IMR-90 (cell line): ENCODE data around the gene LCK. TPM values are rescaled to one million over a fixed set of nuclear protein-coding genes. Genes with fewer than 3 reads are reported as not detected.

Source experiments
- ATAC-seq: fragments of 200-7000 bp; cut with Tn5 transposase; 2 replicates; pipeline ENCODE4 v1.9.1; 2020; ENCODE audit warnings: low read depth, mild to moderate bottlenecking, moderate library complexity
- BruUV-seq: library from RNA; stranded (reverse); fragments of 400-500 nt; replicated peaks from 2 replicates; lab custom pipeline; 2021; lab: Mats Ljungman, UMichigan
- CTCF ChIA-PET: fragments of 300-600 bp; formaldehyde crosslinking; extraction: SDS; loops from one replicate; lab custom pipeline; 2021; ENCODE audit warnings: antibody characterized with exemption; lab: Yijun Ruan, JAX
- POLR2A ChIA-PET: fragments of 300-600 bp; sonication (Branson Sonifier 250); formaldehyde crosslinking; loops from one replicate; lab custom pipeline; 2022; ENCODE audit warnings: antibody characterized with exemption; ENCODE audit not compliant: unreplicated experiment; lab: Charles Lee
- DNase-seq: peaks from one replicate; pipeline ENCODE4 v3.0.0; 2013
- H2AFZ ChIP-seq: replicated peaks from 2 replicates; pipeline ENCODE3; 2013; ENCODE audit warnings: low read length, mild to moderate bottlenecking; ENCODE audit not compliant: poor library complexity
- H2AK5ac ChIP-seq: 2 replicates; pipeline ENCODE4 v1.6.1; 2013; ENCODE audit warnings: low read depth, low read length, inconsistent platforms
- H2AK9ac ChIP-seq: replicated peaks from 2 replicates; pipeline ENCODE3; 2013; ENCODE audit warnings: mild to moderate bottlenecking, low read depth, low read length, moderate library complexity; ENCODE audit not compliant: poor library complexity
- H2BK120ac ChIP-seq: 2 replicates; pipeline ENCODE4 v1.6.1; 2013; ENCODE audit warnings: low read depth, low read length, inconsistent platforms
- H2BK15ac ChIP-seq: 3 replicates; pipeline ENCODE4 v1.6.1; 2013; ENCODE audit warnings: low read depth, low read length, inconsistent platforms
- H2BK20ac ChIP-seq: 2 replicates; pipeline ENCODE4 v1.6.1; 2013; ENCODE audit warnings: low read depth, mild to moderate bottlenecking, inconsistent platforms, low read length, moderate library complexity
- H2BK5ac ChIP-seq: 2 replicates; pipeline ENCODE4 v1.6.1; 2013; ENCODE audit warnings: mild to moderate bottlenecking, low read depth, low read length, inconsistent platforms; ENCODE audit not compliant: poor library complexity, severe bottlenecking
- H3K14ac ChIP-seq: replicated peaks from 2 replicates; pipeline ENCODE4 v1.6.1; 2013; ENCODE audit warnings: low read depth, low read length, inconsistent platforms
- H3K18ac ChIP-seq: 2 replicates; pipeline ENCODE4 v1.6.1; 2013; ENCODE audit warnings: low read depth, low read length, control low read depth
- H3K23ac ChIP-seq: 2 replicates; pipeline ENCODE4 v1.6.1; 2013; ENCODE audit warnings: low read depth, low read length, inconsistent platforms
- H3K27ac ChIP-seq: 2 replicates; pipeline ENCODE4 v1.5.1; 2013; ENCODE audit warnings: mild to moderate bottlenecking, control low read depth, low read length; ENCODE audit not compliant: insufficient read depth
- H3K27me3 ChIP-seq: 2 replicates; pipeline ENCODE4 v1.6.1; 2013; ENCODE audit warnings: low read length; ENCODE audit not compliant: control insufficient read depth, insufficient read depth
- H3K36me3 ChIP-seq: 2 replicates; pipeline ENCODE4 v1.6.1; 2013; ENCODE audit warnings: low read length, mixed read lengths; ENCODE audit not compliant: control insufficient read depth, insufficient read depth
- H3K4ac ChIP-seq: 2 replicates; pipeline ENCODE4 v1.6.1; 2013; ENCODE audit warnings: low read depth, low read length, inconsistent platforms
- H3K4me1 ChIP-seq: 2 replicates; pipeline ENCODE4 v1.6.1; 2013; ENCODE audit warnings: low read length, mixed read lengths; ENCODE audit not compliant: control insufficient read depth, insufficient read depth
- H3K4me2 ChIP-seq: 2 replicates; pipeline ENCODE4 v1.6.1; 2013; ENCODE audit warnings: low read depth, mild to moderate bottlenecking, control low read depth, low read length, moderate library complexity
- H3K4me3 ChIP-seq: 2 replicates; pipeline ENCODE4 v1.5.1; 2013; ENCODE audit warnings: low read depth, mild to moderate bottlenecking, control low read depth, low read length, moderate library complexity; ENCODE audit not compliant: insufficient read depth
- H3K56ac ChIP-seq: 2 replicates; pipeline ENCODE4 v1.6.1; 2013; ENCODE audit warnings: low read length, inconsistent platforms; ENCODE audit not compliant: insufficient read depth; ENCODE audit errors: extremely low read depth
- H3K79me1 ChIP-seq, 2 experiments: 2 replicates each; pipeline ENCODE4 v1.6.1; 2013; ENCODE audit warnings: low read length in 2 of 2, inconsistent platforms in 1 of 2, low read depth in 1 of 2
- H3K9ac ChIP-seq: 2 replicates; pipeline ENCODE4 v1.6.1; 2013; ENCODE audit warnings: low read depth, low read length, control low read depth
- H3K9me1 ChIP-seq: 2 replicates; pipeline ENCODE4 v1.6.1; 2013; ENCODE audit warnings: low read length, inconsistent platforms; ENCODE audit not compliant: insufficient read depth
- H3K9me3 ChIP-seq: 2 replicates; pipeline ENCODE4 v1.6.1; 2013; ENCODE audit warnings: low read length; ENCODE audit not compliant: control insufficient read depth, insufficient read depth
- H4K20me1 ChIP-seq: 2 replicates; pipeline ENCODE4 v1.6.1; 2013; ENCODE audit warnings: low read length, inconsistent platforms; ENCODE audit not compliant: insufficient read depth
- H4K5ac ChIP-seq: 2 replicates; pipeline ENCODE4 v1.6.1; 2013; ENCODE audit warnings: mild to moderate bottlenecking, low read depth, low read length, control low read depth
- H4K8ac ChIP-seq, 2 experiments: 2 replicates each; pipeline ENCODE4 v1.6.1; 2013; ENCODE audit warnings: low read depth in 2 of 2, low read length in 2 of 2, control low read depth in 1 of 2, inconsistent platforms in 1 of 2
- H4K91ac ChIP-seq: 2 replicates; pipeline ENCODE4 v1.6.1; 2013; ENCODE audit warnings: low read depth, low read length, inconsistent platforms; ENCODE audit not compliant: insufficient read depth
- BHLHE40 ChIP-seq: fragments of 150-350 bp; IDR thresholded peaks from 2 replicates; pipeline ENCODE4 v1.6.1; 2016; ENCODE audit warnings: mild to moderate bottlenecking, low read depth, low read length
- ELK1 ChIP-seq: fragments of 150-350 bp; IDR thresholded peaks from 2 replicates; pipeline ENCODE4 v1.6.1; 2016; ENCODE audit warnings: low read depth, mild to moderate bottlenecking, low read length, moderate library complexity, borderline replicate concordance
- FOS ChIP-seq: fragments of 150-350 bp; IDR thresholded peaks from 2 replicates; pipeline ENCODE4 v1.6.1; 2016; ENCODE audit warnings: low read depth, low read length
- MAFK ChIP-seq: IDR thresholded peaks from 2 replicates; pipeline ENCODE4 v1.6.1; 2012; ENCODE audit warnings: low read depth, low read length, improper control_type of control experiment
- MAZ ChIP-seq: IDR thresholded peaks from 2 replicates; pipeline ENCODE4 v1.6.1; 2012; ENCODE audit warnings: low read depth, mild to moderate bottlenecking, low read length, improper control_type of control experiment, moderate library complexity, borderline replicate concordance
- MXI1 ChIP-seq: IDR thresholded peaks from 2 replicates; pipeline ENCODE4 v1.6.1; 2012; ENCODE audit warnings: low read depth, mild to moderate bottlenecking, low read length, moderate library complexity, borderline replicate concordance
- NFE2L2 ChIP-seq: fragments of 150-350 bp; IDR thresholded peaks from 2 replicates; pipeline ENCODE4 v1.6.1; 2016; ENCODE audit warnings: low read depth, mild to moderate bottlenecking, low read length
- POLR2A ChIP-seq: IDR thresholded peaks from 2 replicates; pipeline ENCODE4 v1.6.1; 2012; ENCODE audit warnings: mild to moderate bottlenecking, low read depth, low read length
- RAD21 ChIP-seq: IDR thresholded peaks from 2 replicates; pipeline ENCODE4 v1.6.1; 2012; ENCODE audit warnings: low read length, improper control_type of control experiment
- SMC3 ChIP-seq: fragments of 150-350 bp; IDR thresholded peaks from 2 replicates; pipeline ENCODE4 v1.6.1; 2016; ENCODE audit warnings: low read depth, mild to moderate bottlenecking, antibody characterized with exemption, low read length, moderate library complexity
- WGBS, 2 experiments: methylation state at CpG; one replicate each; pipeline versions ENCODE4 v1.1.5 to v1.1.7; 2013; ENCODE audit warnings: missing lambda C conversion rate in 2 of 2; ENCODE audit not compliant: insufficient read length in 1 of 2; ENCODE audit errors: extremely low coverage in 2 of 2; 5-methylcytosine and 5-hydroxymethylcytosine counted together
- dilution Hi-C: fragments of 300-500 bp; cut with HindIII; formaldehyde crosslinking; loops from one replicate; pipeline ENCODE4 v1.14.3; 2018; ENCODE audit warnings: low sequenced_read_pairs; ENCODE audit not compliant: unreplicated experiment
- in situ Hi-C: fragments of 300-500 bp; cut with MboI; formaldehyde crosslinking; loops from 3 replicates; pipeline ENCODE4 v1.14.3; 2019; ENCODE audit warnings: low sequenced_read_pairs, inconsistent platforms, mixed read lengths
- intact Hi-C: fragments of 100-400 bp; cut with micrococcal nuclease; formaldehyde crosslinking; loops from 2 replicates; pipeline ENCODE4 v1.10.0; 2022
- polyA plus RNA-seq, 3 experiments: library from polyadenylated mRNA; depleted of rRNA; stranded (reverse); fragments of >200 nt; gene quantifications; 2 replicates each; pipeline ENCODE4 v1.2.3, GENCODE V29; 2012; ENCODE audit warnings: low replicate concordance in 1 of 3
- total RNA-seq: library from RNA; depleted of rRNA; stranded (reverse); fragments of >200 nt; gene quantifications from 2 replicates; pipeline ENCODE4 v1.2.3, GENCODE V29; 2012
- TF ChIP-seq, protein P1 (sequence below): fragments of 150-350 bp; IDR thresholded peaks from 2 replicates; pipeline ENCODE4 v1.6.1; 2017; ENCODE audit warnings: mild to moderate bottlenecking, antibody characterized with exemption, low read length, low read depth
- TF ChIP-seq, protein P2 (sequence below): conservative IDR thresholded peaks from 2 replicates; pipeline ENCODE4 v1.5.1; 2012; ENCODE audit warnings: mild to moderate bottlenecking, low read depth, low read length, improper control_type of control experiment

Gene LCK
- total and polyA plus RNA-seq, 2 of the 4 experiments (the other 2 are of a cell fraction), result not detected

DNA sequence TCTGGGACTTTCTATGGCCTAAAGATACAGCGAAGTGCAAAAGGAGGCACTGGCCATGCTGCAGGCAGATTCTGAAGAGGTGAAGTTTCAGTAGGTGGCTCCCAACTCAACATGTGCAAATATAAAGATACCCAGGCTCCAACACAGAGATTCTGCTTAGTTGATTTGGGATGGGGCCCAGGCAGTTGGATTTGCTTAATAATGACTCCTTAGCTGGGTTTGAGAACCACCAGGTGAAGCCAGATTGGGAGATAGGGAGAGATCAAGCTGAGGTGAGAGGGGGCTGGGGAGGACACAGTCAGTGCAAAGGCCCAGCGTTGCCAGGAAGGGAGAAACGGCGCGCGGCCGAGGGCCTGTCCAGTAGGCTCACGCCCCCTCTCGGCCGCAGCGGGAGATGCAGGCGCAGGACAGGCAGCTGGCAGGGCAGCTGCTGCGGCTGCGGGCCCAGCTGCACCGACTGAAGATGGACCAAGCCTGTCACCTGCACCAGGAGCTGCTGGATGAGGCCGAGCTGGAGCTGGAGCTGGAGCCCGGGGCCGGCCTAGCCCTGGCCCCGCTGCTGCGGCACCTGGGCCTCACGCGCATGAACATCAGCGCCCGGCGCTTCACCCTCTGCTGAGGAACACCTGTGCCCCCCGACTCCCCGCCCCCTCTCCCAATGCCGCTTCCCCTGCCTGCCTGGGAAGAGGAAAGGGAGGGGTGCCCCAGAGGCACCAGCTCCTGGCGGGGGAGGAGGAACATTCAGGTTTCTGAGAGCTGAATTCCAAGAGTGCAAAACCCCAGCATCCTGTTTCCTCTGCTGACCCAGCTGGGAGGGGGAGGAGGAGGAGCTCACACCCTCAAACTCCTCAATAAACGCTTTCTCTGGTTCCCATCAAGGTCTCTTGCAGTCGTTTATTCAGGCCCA, 2.8 kb upstream of the LCK start:
- Histone ChIP-seq H2BK120ac (peak overlapping the region; percentile 52), H2AK9ac (peak overlapping the region; percentile 89), H2BK5ac (no peak overlapping the region), H3K56ac (no peak overlapping the region), H3K9me1 (peaks cover 10% of the 10 kb centered on the region), H3K36me3 (no peaks in the 10 kb centered on the region), H2BK20ac (peak overlapping the region; percentile 25; the same call in 1 of the 2 replicates), H3K4me3 (no peak overlapping the region), H3K4me1 (peaks cover 16% of the 10 kb centered on the region), H3K9me3 (no peaks in the 10 kb centered on the region), H3K79me1 (peaks cover 0 to 3% of the 10 kb centered on the region in 2 experiments; a peak in 1 of 4 replicates), H2AK5ac (peak overlapping the region; percentile 80), H4K91ac (0 out of 2 replicates have a peak overlapping the region, but pooled peaks have one; percentile 24), H3K4me2 (no peak overlapping the region; the same call in 1 of the 2 replicates), H3K14ac (no peak overlapping the region; the same call in 1 of the 2 replicates), H4K5ac (no peak overlapping the region; the same call in 1 of the 2 replicates), H3K18ac (no peak overlapping the region), H2AFZ (peak overlapping the region; percentile 84), H3K27ac (no peak overlapping the region), H3K9ac (no peak overlapping the region), H3K4ac (peak overlapping the region; percentile 94; the same call in 1 of the 2 replicates), H3K27me3 (peaks cover 2% of the 10 kb centered on the region; the same call in 1 of the 2 replicates), H3K23ac (no peak overlapping the region; the same call in 1 of the 2 replicates), H4K20me1 (no peaks in the 10 kb centered on the region), H2BK15ac (peak overlapping the region; percentile 49; the same call in 1 of the 3 replicates), H4K8ac (peak overlapping the region in 1 of 2 experiments; percentile 66; a peak in 3 of 4 replicates)
- intact Hi-C loops, result no loop called here
- no TSS peak for BruUV-seq
- ATAC-seq (peak; percentile 88), DNase-seq (peak; percentile 52)
- 11% methylated on average over 13 of the region's 31 CpGs; no CpG with 5 or more reads in 1 of the 2 experiments for WGBS, 2 experiments
- dilution Hi-C loops, result no loop called here
- peak; percentile 34; the same call in 1 of the 2 replicates for TF ChIP-seq SMC3
- TF ChIP-seq POLR2A, result no peak
- TF ChIP-seq FOS, result no peak
- no peak for TF ChIP-seq MAFK
- TF ChIP-seq MXI1, result 0 out of 2 replicates have a peak, but pooled peaks have one; percentile 12
- TF ChIP-seq, protein P1, sequence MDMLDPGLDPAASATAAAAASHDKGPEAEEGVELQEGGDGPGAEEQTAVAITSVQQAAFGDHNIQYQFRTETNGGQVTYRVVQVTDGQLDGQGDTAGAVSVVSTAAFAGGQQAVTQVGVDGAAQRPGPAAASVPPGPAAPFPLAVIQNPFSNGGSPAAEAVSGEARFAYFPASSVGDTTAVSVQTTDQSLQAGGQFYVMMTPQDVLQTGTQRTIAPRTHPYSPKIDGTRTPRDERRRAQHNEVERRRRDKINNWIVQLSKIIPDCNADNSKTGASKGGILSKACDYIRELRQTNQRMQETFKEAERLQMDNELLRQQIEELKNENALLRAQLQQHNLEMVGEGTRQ, result no peak
- no peak for TF ChIP-seq NFE2L2
- peak; percentile 63 for TF ChIP-seq RAD21
- TF ChIP-seq, protein P2, sequence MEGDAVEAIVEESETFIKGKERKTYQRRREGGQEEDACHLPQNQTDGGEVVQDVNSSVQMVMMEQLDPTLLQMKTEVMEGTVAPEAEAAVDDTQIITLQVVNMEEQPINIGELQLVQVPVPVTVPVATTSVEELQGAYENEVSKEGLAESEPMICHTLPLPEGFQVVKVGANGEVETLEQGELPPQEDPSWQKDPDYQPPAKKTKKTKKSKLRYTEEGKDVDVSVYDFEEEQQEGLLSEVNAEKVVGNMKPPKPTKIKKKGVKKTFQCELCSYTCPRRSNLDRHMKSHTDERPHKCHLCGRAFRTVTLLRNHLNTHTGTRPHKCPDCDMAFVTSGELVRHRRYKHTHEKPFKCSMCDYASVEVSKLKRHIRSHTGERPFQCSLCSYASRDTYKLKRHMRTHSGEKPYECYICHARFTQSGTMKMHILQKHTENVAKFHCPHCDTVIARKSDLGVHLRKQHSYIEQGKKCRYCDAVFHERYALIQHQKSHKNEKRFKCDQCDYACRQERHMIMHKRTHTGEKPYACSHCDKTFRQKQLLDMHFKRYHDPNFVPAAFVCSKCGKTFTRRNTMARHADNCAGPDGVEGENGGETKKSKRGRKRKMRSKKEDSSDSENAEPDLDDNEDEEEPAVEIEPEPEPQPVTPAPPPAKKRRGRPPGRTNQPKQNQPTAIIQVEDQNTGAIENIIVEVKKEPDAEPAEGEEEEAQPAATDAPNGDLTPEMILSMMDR, result peak; percentile 70
- TF ChIP-seq ELK1, result no peak
- no peak for TF ChIP-seq BHLHE40
- no peak for TF ChIP-seq MAZ
- in situ Hi-C loops, result no loop called here
- POLR2A ChIA-PET, result interaction anchor here (0.6 kb wide), 1 partner anchor 11 kb away, joined by 3 read pairs; no protein-coding TSS in a partner anchor
- CTCF ChIA-PET, result interaction anchor here (0.6 to 1.5 kb wide), 7 partner anchors 8 to 73 kb away, joined by 3 to 6 read pairs (median 4); partner anchors contain the start of gene HDAC1
